ENCODE data around the gene TSHR. TPM values are rescaled to one million over a fixed set of nuclear protein-coding genes. Genes with fewer than 3 reads are reported as not detected.

The TSHR gene
- total RNA-seq, 1 experiment from 2014 or later: not detected

GRCh38 chr14:81133400-81133799 lies 178.0 kb downstream of the TSHR start:
- Histone ChIP-seq H2AFZ (ENCODE audit: low read length) (no peak overlapping the region), H2BK120ac (ENCODE audit: low read depth, low read length, poor library complexity, severe bottlenecking) (no peak overlapping the region), H3K18ac (ENCODE audit: insufficient read length, low read depth, low read length) (no peak overlapping the region), H2AK5ac (ENCODE audit: insufficient read length, low read length) (no peak overlapping the region), H3K23me2 (ENCODE audit: insufficient read length, low read depth, low read length, poor library complexity, severe bottlenecking) (no peaks in the 10 kb centered on the region), H3K4me1 (ENCODE audit: insufficient read depth, low read length) (no peaks in the 10 kb centered on the region), H3K23ac (ENCODE audit: insufficient read length, low read depth, low read length) (no peak overlapping the region), H4K20me1 (ENCODE audit: control insufficient read depth, insufficient read depth, insufficient read length) (no peaks in the 10 kb centered on the region), H3K56ac (ENCODE audit: insufficient read length, low read depth, low read length) (no peak overlapping the region), H4K91ac (ENCODE audit: insufficient read length, low read depth, low read length) (no peak overlapping the region), H3K4ac (ENCODE audit: low read depth, low read length) (no peak overlapping the region), H3K9me3 (ENCODE audit: control insufficient read depth, low read depth, low read length) (no peaks in the 10 kb centered on the region), H3K9ac (ENCODE audit: extremely low read depth, insufficient read length, low read length) (no peak overlapping the region), H2BK12ac (ENCODE audit: insufficient read length, low read depth, low read length) (no peak overlapping the region), H3K14ac (ENCODE audit: insufficient read depth, low read length) (no peak overlapping the region), H2BK5ac (ENCODE audit: insufficient read length, low read length) (no peak overlapping the region), H2BK15ac (ENCODE audit: low read depth, low read length) (no peak overlapping the region), H3T11ph (ENCODE audit: low read length) (no peak overlapping the region), H3K27me3 (ENCODE audit: insufficient read depth, low read length) (no peaks in the 10 kb centered on the region), H3K27ac (ENCODE audit: insufficient read length, low read depth, low read length) (no peak overlapping the region), H3K79me1 (ENCODE audit: insufficient read depth, low read depth, low read length, poor library complexity, severe bottlenecking) (no peaks in the 10 kb centered on the region), H3K79me2 (ENCODE audit: insufficient read depth, low read length) (no peaks in the 10 kb centered on the region), H4K5ac (ENCODE audit: insufficient read length, low read depth, low read length) (no peak overlapping the region), H2BK20ac (ENCODE audit: low read depth, low read length, poor library complexity, severe bottlenecking) (no peak overlapping the region), H4K8ac (replicated peaks; ENCODE audit: insufficient read length, low read depth, low read length) (no peak overlapping the region), H3K4me2 (ENCODE audit: insufficient read depth, insufficient read length, low read length) (no peak overlapping the region)
- TF ChIP-seq CTCF (conservative IDR thresholded peaks at IDR 0.05): no peak
- Mint-ChIP-seq H3K27ac (no peak overlapping the region), H3K4me3 (no peak overlapping the region), H3K4me1 (no peaks in the 10 kb centered on the region), H3K27me3 (ENCODE audit: low read depth) (no peaks in the 10 kb centered on the region), H3K36me3 (ENCODE audit: insufficient read depth in 1 of 3, low read depth in 3 of 3) (no peaks in the 10 kb centered on the region), H3K9me3 (no peaks in the 10 kb centered on the region)
- no peak for DNase-seq
- no CpG with 5 or more reads among the region's 2 CpGs for WGBS (ENCODE audit: extremely low coverage, insufficient read length, low lambda C conversion rate)

All from H9 (cell line).